D721Med (cell line): ENCODE data around the gene TRPC4AP.

Experiments used
- DNase-seq: peaks from one replicate; pipeline ENCODE4 v3.0.0; 2011; ENCODE audit warnings: low spot score; ENCODE audit not compliant: insufficient read length
- FAIRE-seq: peaks from 2 replicates; lab custom pipeline; 2011; peaks lifted over from hg19 to GRCh38; lab: Jason Lieb, UNC
- TF ChIP-seq, protein P1 (sequence below): IDR thresholded peaks from 2 replicates; pipeline ENCODE4 v1.5.1; 2012; ENCODE audit warnings: mild to moderate bottlenecking, control low read depth; ENCODE audit not compliant: insufficient read depth; ENCODE audit errors: missing control alignments

TRPC4AP gene

DNA sequence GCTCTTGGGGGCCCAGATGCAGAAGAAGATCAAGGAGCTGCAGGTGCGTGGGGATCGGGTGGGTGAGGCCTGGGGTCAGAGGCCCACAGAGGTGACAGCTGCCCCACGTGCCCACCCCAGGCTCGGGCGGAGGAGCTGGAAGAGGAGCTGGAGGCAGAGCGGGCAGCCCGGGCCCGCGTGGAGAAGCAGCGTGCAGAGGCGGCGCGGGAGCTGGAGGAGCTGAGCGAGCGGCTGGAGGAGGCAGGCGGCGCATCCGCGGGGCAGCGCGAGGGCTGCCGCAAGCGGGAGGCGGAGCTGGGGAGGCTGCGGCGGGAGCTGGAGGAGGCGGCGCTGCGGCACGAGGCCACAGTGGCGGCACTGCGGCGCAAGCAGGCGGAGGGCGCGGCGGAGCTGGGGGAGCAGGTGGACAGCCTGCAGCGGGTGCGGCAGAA is 95.5 kb downstream of the TRPC4AP start:
- FAIRE-seq (no peak), DNase-seq (no peak)
- TF ChIP-seq, protein P1, sequence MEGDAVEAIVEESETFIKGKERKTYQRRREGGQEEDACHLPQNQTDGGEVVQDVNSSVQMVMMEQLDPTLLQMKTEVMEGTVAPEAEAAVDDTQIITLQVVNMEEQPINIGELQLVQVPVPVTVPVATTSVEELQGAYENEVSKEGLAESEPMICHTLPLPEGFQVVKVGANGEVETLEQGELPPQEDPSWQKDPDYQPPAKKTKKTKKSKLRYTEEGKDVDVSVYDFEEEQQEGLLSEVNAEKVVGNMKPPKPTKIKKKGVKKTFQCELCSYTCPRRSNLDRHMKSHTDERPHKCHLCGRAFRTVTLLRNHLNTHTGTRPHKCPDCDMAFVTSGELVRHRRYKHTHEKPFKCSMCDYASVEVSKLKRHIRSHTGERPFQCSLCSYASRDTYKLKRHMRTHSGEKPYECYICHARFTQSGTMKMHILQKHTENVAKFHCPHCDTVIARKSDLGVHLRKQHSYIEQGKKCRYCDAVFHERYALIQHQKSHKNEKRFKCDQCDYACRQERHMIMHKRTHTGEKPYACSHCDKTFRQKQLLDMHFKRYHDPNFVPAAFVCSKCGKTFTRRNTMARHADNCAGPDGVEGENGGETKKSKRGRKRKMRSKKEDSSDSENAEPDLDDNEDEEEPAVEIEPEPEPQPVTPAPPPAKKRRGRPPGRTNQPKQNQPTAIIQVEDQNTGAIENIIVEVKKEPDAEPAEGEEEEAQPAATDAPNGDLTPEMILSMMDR, result no peak

DNA sequence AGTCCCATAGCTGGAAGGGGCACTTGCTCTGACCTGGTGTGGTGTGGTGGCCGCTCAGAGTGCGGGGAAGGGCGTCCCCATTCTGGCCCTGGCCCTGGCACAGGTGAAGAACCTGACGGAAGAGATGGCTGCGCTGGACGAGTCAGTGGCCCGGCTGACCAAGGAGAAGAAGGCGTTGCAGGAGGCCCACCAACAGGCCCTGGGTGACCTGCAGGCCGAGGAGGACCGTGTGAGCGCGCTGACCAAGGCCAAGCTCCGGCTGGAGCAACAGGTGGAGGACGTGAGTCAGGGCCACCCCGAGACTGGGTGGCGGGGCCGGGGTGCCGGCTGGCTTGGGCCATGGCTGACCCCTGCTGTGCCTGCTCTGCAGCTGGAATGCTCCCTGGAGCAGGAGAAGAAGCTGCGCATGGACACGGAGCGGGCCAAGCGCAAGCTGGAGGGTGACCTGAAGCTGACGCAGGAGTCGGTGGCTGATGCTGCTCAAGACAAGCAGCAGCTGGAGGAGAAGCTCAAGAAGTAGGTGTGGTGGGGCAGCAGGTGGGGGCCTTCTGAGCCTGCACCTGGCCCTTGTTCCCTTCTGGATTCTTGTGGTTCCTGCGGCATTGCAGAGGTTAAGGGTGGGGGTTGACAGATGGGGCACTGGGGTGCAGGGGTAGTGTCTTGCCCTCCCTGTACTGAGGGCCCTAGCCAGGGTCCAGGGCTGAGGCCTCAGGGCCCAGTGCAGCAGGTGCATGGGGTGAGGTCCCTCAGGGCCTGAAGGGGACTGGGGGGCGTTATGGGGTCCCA is 96.2 kb downstream of the TRPC4AP start:
- FAIRE-seq (no peak), DNase-seq (no peak)
- TF ChIP-seq, protein P1, result no peak

DNA sequence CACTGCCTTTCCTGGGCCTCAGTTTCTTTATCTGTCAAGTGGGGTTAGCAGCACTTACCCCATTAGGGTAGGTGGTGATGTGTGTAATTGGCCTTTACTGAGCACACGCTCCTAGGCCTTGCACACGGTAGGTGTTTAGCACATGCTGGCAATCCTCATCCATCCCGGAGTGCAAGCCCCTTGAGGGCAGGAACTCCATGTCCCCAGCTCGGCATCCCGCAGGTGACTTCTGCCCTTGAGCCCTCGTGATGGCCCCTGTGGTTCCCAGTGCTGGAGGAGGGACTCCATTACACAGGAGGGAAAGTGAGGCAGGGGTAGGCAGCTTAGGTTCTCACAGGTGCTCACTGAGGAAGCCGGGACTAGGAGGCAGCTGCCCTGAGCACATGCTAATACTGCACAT is 96.9 kb downstream of the TRPC4AP start:
- TF ChIP-seq, protein P1, result no peak
- FAIRE-seq, result no peak
- no peak for DNase-seq

DNA sequence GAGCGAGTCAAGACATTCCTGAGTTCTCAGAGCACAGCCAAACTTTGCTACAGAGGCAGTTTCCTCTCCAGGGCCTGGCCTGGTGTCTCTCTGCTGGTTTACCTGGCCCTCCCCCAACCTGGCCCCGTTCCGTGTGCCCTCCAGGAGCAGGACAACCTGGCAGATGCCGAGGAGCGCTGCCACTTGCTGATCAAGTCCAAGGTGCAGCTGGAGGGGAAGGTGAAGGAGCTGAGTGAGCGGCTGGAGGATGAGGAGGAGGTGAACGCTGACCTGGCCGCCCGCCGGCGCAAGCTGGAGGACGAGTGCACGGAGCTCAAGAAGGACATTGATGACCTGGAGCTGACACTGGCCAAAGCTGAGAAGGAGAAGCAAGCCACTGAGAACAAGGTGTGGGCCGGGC is 97.4 kb downstream of the TRPC4AP start:
- no peak for DNase-seq
- TF ChIP-seq, protein P1, result no peak
- no peak for FAIRE-seq

DNA sequence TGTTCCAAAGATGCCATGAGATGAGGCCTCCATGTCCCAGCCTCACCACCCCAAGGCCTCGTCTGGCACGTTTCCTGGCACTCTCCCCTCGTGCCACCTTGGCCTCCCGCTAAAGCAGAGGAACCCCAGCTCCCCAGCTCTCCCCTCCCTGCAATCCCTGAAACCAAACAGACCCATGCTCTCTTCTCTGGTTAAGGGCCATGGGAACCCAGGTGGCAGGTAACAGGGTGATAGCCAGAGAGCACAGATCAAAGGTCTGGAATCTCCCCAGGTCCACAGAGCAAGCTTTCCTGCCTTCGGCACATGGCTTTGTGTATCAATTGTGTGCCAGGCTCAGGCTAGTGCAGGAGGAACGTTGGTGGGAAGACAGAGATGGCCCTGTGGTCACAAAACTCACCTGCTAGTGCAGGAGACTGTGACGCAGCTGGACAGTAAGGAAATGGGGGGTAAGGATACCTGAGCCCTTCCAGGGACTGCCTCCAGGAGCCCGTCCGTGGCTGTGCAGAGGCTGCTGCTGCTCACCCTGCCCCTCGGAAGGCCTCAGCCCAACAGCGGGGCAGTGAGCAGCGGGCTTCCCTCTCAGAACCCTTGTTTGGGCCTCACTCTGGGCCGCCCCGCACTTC is 98.0 kb downstream of the TRPC4AP start:
- FAIRE-seq (no peak), DNase-seq (no peak)
- TF ChIP-seq, protein P1, result no peak

DNA sequence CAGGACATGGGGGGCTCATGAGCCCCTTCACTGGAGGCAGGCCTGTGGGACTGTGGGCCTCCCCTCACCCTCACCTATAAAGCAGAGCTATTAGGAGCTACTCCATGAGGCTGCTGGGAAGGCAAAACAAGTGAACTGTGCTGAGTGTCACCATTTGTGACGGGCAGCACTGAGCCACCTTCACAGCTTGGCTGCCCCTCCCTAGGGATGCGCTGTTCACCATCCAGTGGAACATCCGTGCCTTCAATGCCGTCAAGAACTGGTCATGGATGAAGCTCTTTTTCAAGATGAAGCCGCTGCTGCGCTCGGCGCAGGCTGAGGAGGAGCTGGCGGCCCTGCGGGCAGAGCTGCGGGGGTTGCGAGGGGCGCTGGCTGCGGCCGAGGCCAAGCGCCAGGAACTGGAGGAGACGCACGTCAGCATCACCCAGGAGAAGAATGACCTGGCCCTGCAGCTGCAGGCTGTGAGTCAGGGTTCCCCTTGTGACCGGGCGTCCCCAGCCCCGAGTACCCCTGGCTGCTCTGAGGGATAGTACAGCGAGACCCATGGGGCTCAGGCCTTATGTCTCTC is 98.6 kb downstream of the TRPC4AP start:
- no peak for DNase-seq
- TF ChIP-seq, protein P1, result no peak
- no peak for FAIRE-seq
